Keratinocyte (primary cell): ENCODE measurements around the gene POLR1A. TPM values are rescaled to one million over a fixed set of nuclear protein-coding genes. Genes with fewer than 3 reads are reported as not detected.

ENCODE experiments used
- DNase-seq: peaks from one replicate; pipeline ENCODE4 v3.0.0-alpha.2; 2011; ENCODE audit warnings: low read depth, missing footprints, low spot score
- FAIRE-seq: peaks from 2 replicates; lab custom pipeline; 2011; peaks lifted over from hg19 to GRCh38; lab: Jason Lieb, UNC
- H2AFZ ChIP-seq: 2 replicates; pipeline ENCODE4 v1.6.0; 2012; ENCODE audit warnings: low read length, control low read depth, inconsistent platforms; ENCODE audit not compliant: control insufficient read depth
- H3K27ac ChIP-seq: 2 replicates; pipeline ENCODE4 v1.5.1; 2011; ENCODE audit warnings: low read length; ENCODE audit not compliant: control insufficient read depth, insufficient read depth
- H3K27me3 ChIP-seq: 3 replicates; pipeline ENCODE4 v1.6.0; 2011; ENCODE audit warnings: low read length; ENCODE audit not compliant: control insufficient read depth, insufficient read depth; ENCODE audit errors: extremely low read depth
- H3K36me3 ChIP-seq, 2 experiments: 2 replicates in 1 of 2; 3 replicates in 1 of 2; pipeline ENCODE4 v1.5.1; 2011; ENCODE audit warnings: low read length in 2 of 2, mild to moderate bottlenecking in 1 of 2; ENCODE audit not compliant: control insufficient read depth in 2 of 2, insufficient read depth in 2 of 2; ENCODE audit errors: extremely low read depth in 1 of 2
- H3K4me1 ChIP-seq: 3 replicates; pipeline ENCODE4 v1.5.1; 2011; ENCODE audit warnings: low read length; ENCODE audit not compliant: control insufficient read depth, insufficient read depth; ENCODE audit errors: extremely low read depth
- H3K4me2 ChIP-seq: 3 replicates; pipeline ENCODE4 v1.6.0; 2011; ENCODE audit warnings: low read depth, low read length; ENCODE audit not compliant: control insufficient read depth, insufficient read depth; ENCODE audit errors: extremely low read depth
- H3K4me3 ChIP-seq, 3 experiments: fragments of 200-600 bp in 1 of 3; sonication (generic) in 1 of 3; 2 replicates in 2 of 3; 3 replicates in 1 of 3; pipeline ENCODE4 v1.5.1; 2011 to 2016; ENCODE audit warnings: low read length in 3 of 3, mild to moderate bottlenecking in 3 of 3, control low read depth in 2 of 3, inconsistent platforms in 1 of 3, low read depth in 1 of 3, mixed read lengths in 1 of 3, mixed run types in 1 of 3, moderate library complexity in 1 of 3; ENCODE audit not compliant: control insufficient read depth in 2 of 3, insufficient read depth in 2 of 3; ENCODE audit errors: extremely low read depth in 1 of 3
- H3K79me2 ChIP-seq: 2 replicates; pipeline ENCODE4 v1.6.0; 2012; ENCODE audit warnings: low read length; ENCODE audit not compliant: control insufficient read depth, insufficient read depth
- H3K9ac ChIP-seq: 3 replicates; pipeline ENCODE4 v1.6.0; 2011; ENCODE audit warnings: low read length; ENCODE audit not compliant: control insufficient read depth, insufficient read depth; ENCODE audit errors: extremely low read depth
- H3K9me1 ChIP-seq: 3 replicates; pipeline ENCODE4 v1.6.0; 2011; ENCODE audit warnings: low read length; ENCODE audit not compliant: control insufficient read depth, insufficient read depth; ENCODE audit errors: extremely low read depth
- H3K9me3 ChIP-seq: 2 replicates; pipeline ENCODE4 v1.5.1; 2012; ENCODE audit warnings: low read depth, low read length; ENCODE audit not compliant: control insufficient read depth
- H4K20me1 ChIP-seq: 3 replicates; pipeline ENCODE4 v1.6.0; 2011; ENCODE audit warnings: low read length; ENCODE audit not compliant: control insufficient read depth, insufficient read depth; ENCODE audit errors: extremely low read depth
- EZH2 ChIP-seq: IDR thresholded peaks from one replicate; pipeline ENCODE4 v1.6.1; 2012; ENCODE audit warnings: inconsistent platforms, mild to moderate bottlenecking, low read length, moderate library complexity
- dilution Hi-C: fragments of 300-500 bp; cut with MboI; formaldehyde crosslinking; loops from one replicate; pipeline ENCODE4 v1.7.0; 2020; ENCODE audit warnings: low sequenced_read_pairs; ENCODE audit not compliant: extremely low pct_ligation_motif_present
- polyA plus RNA-seq, 5 experiments: library from polyadenylated mRNA; depleted of rRNA in 3 of 5; stranded (reverse) in 3 of 5; stranded (forward) in 1 of 5; unstranded in 1 of 5; fragments of >200 nt; gene quantifications; 1 replicate in 1 of 5; 2 replicates in 3 of 5; 3 replicates in 1 of 5; pipeline versions ENCODE4 v1.2.1 to v1.2.3, GENCODE V29; 2011 to 2012; ENCODE audit warnings: missing spikeins in 2 of 5, low read depth in 1 of 5, low replicate concordance in 1 of 5
- TF ChIP-seq, protein P1 (sequence below), 3 experiments: IDR thresholded peaks in 1 of 3; conservative IDR thresholded peaks in 1 of 3; optimal IDR thresholded peaks in 1 of 3; 2 replicates in 2 of 3; 3 replicates in 1 of 3; pipeline versions ENCODE3 to v1.5.1; 2011; ENCODE audit warnings: low read length in 3 of 3, mild to moderate bottlenecking in 3 of 3, moderate library complexity in 2 of 3, control low read depth in 1 of 3, inconsistent platforms in 1 of 3; ENCODE audit not compliant: insufficient read depth in 2 of 3; ENCODE audit errors: extremely low read depth in 1 of 3

Gene POLR1A
- polyA plus RNA-seq, 1 donor (not counting 4 experiments of a cell fraction or from before 2014, with no cell fraction given): 16.1 TPM

DNA sequence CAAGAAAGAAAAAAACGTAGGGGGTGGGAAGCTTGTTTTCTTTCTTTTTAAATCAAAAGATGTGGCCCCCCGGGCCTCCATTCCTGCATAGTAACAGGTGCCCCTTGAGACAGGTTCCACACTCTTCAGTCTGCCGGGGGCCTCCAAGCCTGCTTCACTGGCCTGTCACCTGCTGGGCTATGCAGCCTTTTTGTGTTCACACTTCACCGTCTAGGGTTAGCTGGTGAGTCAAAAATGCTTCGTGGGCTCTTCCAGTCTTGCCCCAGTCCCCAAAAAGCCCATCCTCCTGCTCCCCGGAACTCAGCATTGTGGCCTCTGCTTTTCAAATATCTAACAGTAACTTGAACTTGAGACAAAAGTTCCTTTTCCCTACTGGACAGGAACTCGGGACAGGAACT is 67.9 kb downstream of the POLR1A start:
- no peak overlapping the region for H3K4me2 ChIP-seq
- DNase-seq (no peak), FAIRE-seq (no peak)
- no peak overlapping the region for H3K9ac ChIP-seq
- H2AFZ ChIP-seq: no peak overlapping the region
- TF ChIP-seq, protein P1, sequence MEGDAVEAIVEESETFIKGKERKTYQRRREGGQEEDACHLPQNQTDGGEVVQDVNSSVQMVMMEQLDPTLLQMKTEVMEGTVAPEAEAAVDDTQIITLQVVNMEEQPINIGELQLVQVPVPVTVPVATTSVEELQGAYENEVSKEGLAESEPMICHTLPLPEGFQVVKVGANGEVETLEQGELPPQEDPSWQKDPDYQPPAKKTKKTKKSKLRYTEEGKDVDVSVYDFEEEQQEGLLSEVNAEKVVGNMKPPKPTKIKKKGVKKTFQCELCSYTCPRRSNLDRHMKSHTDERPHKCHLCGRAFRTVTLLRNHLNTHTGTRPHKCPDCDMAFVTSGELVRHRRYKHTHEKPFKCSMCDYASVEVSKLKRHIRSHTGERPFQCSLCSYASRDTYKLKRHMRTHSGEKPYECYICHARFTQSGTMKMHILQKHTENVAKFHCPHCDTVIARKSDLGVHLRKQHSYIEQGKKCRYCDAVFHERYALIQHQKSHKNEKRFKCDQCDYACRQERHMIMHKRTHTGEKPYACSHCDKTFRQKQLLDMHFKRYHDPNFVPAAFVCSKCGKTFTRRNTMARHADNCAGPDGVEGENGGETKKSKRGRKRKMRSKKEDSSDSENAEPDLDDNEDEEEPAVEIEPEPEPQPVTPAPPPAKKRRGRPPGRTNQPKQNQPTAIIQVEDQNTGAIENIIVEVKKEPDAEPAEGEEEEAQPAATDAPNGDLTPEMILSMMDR (optimal IDR thresholded peaks at IDR 0.05 in 1 of 3, IDR thresholded peaks at IDR 0.05 in 1 of 3, conservative IDR thresholded peaks at IDR 0.05 in 1 of 3; ENCODE audit: extremely low read depth in 1 of 3, insufficient read depth in 2 of 3, low read length in 3 of 3): no peak
- TF ChIP-seq EZH2: no peak
- dilution Hi-C loops: no loop called here
- no peak overlapping the region for H3K4me3 ChIP-seq
- H3K9me3 ChIP-seq: no peaks in the 10 kb centered on the region
- H3K27me3 ChIP-seq: no peaks in the 10 kb centered on the region
- H3K27ac ChIP-seq: peak overlapping the region; percentile 6
- peaks cover 29% of the 10 kb centered on the region for H3K4me1 ChIP-seq
- H3K79me2 ChIP-seq: no peaks in the 10 kb centered on the region
- no peaks in the 10 kb centered on the region for H3K9me1 ChIP-seq
- peaks cover 49 to 64% of the 10 kb centered on the region in 2 experiments for H3K36me3 ChIP-seq
- no peaks in the 10 kb centered on the region for H4K20me1 ChIP-seq

DNA sequence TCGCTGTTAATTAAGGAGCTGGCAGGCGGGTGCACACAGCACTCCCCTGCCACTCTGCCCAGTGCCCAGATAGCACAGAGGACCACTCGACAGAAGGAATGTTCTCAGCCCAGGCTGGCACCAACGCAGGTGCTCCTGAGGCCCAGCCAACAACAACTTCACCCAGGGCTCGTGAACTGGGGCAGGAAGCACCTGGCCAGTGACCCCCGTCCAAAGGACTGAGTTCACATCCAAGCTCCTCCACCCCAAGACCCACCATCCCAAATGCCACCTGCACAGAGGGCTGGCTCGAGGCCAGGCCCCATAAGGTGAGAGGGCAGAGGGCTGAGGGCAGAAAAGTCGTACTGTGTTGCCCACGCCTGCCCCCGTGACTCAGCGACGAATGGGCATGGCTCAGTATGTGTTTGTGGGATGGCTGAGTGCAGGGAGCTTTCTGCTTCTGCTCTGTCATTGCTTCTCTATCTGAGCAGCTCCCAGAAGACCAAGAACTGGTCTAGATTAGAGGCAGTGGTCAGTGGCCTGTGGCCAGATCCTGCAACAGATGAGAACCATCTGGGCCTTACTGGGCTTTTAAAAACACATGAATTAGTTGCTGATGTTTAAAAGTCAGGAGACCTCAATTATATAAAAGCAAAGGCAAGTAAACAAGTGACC is 68.4 kb downstream of the POLR1A start:
- no peak for FAIRE-seq
- H3K9me1 ChIP-seq: no peaks in the 10 kb centered on the region
- H3K9me3 ChIP-seq: no peaks in the 10 kb centered on the region
- DNase-seq: no peak
- peaks cover 29% of the 10 kb centered on the region for H3K4me1 ChIP-seq
- H4K20me1 ChIP-seq: no peaks in the 10 kb centered on the region
- dilution Hi-C loops: no loop called here
- no peaks in the 10 kb centered on the region for H3K79me2 ChIP-seq
- peak overlapping the region; percentile 64 for H3K27ac ChIP-seq
- no peak overlapping the region for H3K9ac ChIP-seq
- H3K36me3 ChIP-seq: peaks cover 48 to 66% of the 10 kb centered on the region in 2 experiments
- H3K27me3 ChIP-seq: no peaks in the 10 kb centered on the region
- TF ChIP-seq, protein P1 (optimal IDR thresholded peaks at IDR 0.05 in 1 of 3, IDR thresholded peaks at IDR 0.05 in 1 of 3, conservative IDR thresholded peaks at IDR 0.05 in 1 of 3; ENCODE audit: extremely low read depth in 1 of 3, insufficient read depth in 2 of 3, low read length in 3 of 3): no peak
- TF ChIP-seq EZH2: no peak
- no peak overlapping the region for H3K4me3 ChIP-seq
- no peak overlapping the region for H3K4me2 ChIP-seq
- H2AFZ ChIP-seq: no peak overlapping the region
